CD1c-positive myeloid dendritic cell (primary cell): ENCODE results near the gene MYCBPAP.

Source experiments
- DNase-seq: peaks from one replicate; pipeline ENCODE4 v3.0.0-alpha.2; 2016; ENCODE audit errors: extremely low spot score

MYCBPAP gene

DNA sequence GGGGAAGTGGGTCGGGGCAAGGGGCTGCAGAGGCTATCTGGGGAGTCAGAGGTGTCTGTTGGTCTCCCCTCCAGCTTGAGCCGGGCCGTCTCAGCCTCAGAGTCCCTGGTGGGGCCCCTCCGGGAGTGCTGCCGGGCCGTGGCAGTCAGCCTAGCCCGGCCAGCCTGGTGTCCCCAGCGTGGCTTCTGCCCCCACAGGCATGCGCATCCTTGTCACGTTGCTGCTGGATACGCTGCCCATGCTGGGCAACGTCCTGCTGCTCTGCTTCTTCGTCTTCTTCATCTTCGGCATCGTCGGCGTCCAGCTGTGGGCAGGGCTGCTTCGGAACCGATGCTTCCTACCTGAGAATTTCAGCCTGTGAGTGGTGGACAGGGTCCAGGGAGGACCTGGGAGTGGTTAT lies 63.4 kb downstream of the MYCBPAP start:
- DNase-seq, result no peak

DNA sequence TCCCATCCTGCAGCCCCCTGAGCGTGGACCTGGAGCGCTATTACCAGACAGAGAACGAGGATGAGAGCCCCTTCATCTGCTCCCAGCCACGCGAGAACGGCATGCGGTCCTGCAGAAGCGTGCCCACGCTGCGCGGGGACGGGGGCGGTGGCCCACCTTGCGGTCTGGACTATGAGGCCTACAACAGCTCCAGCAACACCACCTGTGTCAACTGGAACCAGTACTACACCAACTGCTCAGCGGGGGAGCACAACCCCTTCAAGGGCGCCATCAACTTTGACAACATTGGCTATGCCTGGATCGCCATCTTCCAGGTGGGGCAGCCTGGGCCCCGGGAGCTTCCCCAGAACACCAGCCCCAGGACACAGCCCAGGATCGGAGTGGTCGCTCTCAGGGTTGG lies 64.3 kb downstream of the MYCBPAP start:
- DNase-seq, result no peak

GRCh38 chr17:50573866-50574611 lies 65.8 kb downstream of the MYCBPAP start:
- DNase-seq, result peak; percentile 29

DNA sequence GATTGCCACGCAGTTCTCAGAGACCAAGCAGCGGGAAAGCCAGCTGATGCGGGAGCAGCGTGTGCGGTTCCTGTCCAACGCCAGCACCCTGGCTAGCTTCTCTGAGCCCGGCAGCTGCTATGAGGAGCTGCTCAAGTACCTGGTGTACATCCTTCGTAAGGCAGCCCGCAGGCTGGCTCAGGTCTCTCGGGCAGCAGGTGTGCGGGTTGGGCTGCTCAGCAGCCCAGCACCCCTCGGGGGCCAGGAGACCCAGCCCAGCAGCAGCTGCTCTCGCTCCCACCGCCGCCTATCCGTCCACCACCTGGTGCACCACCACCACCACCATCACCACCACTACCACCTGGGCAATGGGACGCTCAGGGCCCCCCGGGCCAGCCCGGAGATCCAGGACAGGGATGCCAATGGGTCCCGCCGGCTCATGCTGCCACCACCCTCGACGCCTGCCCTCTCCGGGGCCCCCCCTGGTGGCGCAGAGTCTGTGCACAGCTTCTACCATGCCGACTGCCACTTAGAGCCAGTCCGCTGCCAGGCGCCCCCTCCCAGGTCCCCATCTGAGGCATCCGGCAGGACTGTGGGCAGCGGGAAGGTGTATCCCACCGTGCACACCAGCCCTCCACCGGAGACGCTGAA lies 67.5 kb downstream of the MYCBPAP start:
- no peak for DNase-seq

- DNase-seq, result no peak
Measured at GRCh38 chr17:50576864-50577263, 68.6 kb downstream of the MYCBPAP start.

GRCh38 chr17:50577451-50577954 lies 69.3 kb downstream of the MYCBPAP start:
- no peak for DNase-seq

DNA sequence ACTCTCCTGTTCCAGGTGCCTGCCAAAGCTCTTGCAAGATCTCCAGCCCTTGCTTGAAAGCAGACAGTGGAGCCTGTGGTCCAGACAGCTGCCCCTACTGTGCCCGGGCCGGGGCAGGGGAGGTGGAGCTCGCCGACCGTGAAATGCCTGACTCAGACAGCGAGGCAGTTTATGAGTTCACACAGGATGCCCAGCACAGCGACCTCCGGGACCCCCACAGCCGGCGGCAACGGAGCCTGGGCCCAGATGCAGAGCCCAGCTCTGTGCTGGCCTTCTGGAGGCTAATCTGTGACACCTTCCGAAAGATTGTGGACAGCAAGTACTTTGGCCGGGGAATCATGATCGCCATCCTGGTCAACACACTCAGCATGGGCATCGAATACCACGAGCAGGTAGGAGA lies 69.9 kb downstream of the MYCBPAP start:
- no peak for DNase-seq

DNA sequence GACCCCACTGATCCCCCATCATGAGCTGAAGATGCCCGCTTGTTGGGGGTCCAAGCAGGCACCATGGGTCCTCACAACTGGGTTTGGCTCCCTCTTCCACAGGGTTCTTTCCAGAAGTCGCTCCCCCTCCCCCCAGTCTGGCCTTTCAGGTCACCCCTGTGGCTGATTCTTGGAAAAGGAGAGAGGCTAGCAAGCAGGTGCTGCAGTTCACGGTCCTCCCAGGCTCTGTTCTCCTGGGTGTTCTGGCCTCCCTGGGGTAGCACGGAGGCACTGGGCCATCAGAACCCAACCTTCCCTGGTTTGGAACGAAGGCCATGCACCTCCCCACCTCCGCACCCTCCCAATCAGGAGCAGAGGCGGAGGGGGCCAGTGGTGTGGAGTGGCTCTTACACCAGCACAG lies 71.2 kb downstream of the MYCBPAP start:
- no peak for DNase-seq

DNA sequence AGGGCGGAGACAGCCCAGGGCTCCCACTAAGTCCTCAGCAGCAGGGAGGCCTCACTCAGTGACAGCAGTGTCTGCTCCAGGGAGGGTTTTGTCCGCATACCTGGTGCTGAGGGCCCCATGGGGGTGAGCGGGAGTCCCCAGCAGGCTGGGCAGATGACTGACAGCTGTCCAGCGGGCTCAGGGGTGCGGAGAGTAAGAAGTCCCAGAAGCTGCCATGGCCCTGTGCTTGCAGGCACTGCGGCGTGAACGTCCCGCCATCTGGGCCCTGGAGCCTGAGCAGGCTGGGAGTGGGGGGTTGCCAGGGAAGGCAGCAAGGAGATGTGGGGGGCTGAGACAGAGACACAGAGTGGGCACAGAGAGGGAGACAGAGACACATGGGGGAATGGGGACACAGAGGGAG lies 72.4 kb downstream of the MYCBPAP start:
- no peak for DNase-seq
